MCF 10A (cell line): Measurements from ENCODE around the gene ECE1. TPM values are rescaled to one million over a fixed set of nuclear protein-coding genes. Genes with fewer than 3 reads are reported as not detected.

Source experiments
- BruUV-seq: library from RNA; stranded (reverse); fragments of 400-500 nt; replicated peaks from 2 replicates; lab custom pipeline; 2021; lab: Mats Ljungman, UMichigan
- CTCF ChIA-PET: fragments of 300-600 bp; sonication (Branson Sonifier 250); formaldehyde crosslinking; extraction: SDS; loops from one replicate; lab custom pipeline; 2021; ENCODE audit warnings: antibody characterized with exemption, inconsistent platforms; lab: Yijun Ruan, JAX
- POLR2A ChIA-PET: fragments of 300-600, 350-650 bp; sonication (Branson Sonifier 250); formaldehyde crosslinking; extraction: SDS; loops from one replicate; lab custom pipeline; 2020; ENCODE audit warnings: antibody characterized with exemption, inconsistent platforms; lab: Yijun Ruan, JAX
- DNase-seq: peaks from one replicate; pipeline ENCODE4 v3.0.0-alpha.2; 2018; ENCODE audit not compliant: unreplicated experiment
- H3K27ac Mint-ChIP-seq: one replicate; pipeline ENCODE4 v1.8.0; 2022; ENCODE audit warnings: mild to moderate bottlenecking, low read depth, mixed read lengths; ENCODE audit not compliant: unreplicated experiment
- H3K27me3 Mint-ChIP-seq: one replicate; pipeline ENCODE4 v1.8.0; 2022; ENCODE audit warnings: mixed read lengths; ENCODE audit not compliant: insufficient read depth, unreplicated experiment
- H3K36me3 Mint-ChIP-seq: one replicate; pipeline ENCODE4 v1.8.0; 2022; ENCODE audit warnings: mild to moderate bottlenecking, moderate library complexity, mixed read lengths; ENCODE audit not compliant: insufficient read depth, unreplicated experiment
- H3K4me1 Mint-ChIP-seq: one replicate; pipeline ENCODE4 v1.8.0; 2022; ENCODE audit warnings: mixed read lengths; ENCODE audit not compliant: insufficient read depth, unreplicated experiment
- H3K4me3 Mint-ChIP-seq: one replicate; pipeline ENCODE4 v1.8.0; 2022; ENCODE audit warnings: mild to moderate bottlenecking, moderate library complexity, mixed read lengths; ENCODE audit not compliant: unreplicated experiment
- H3K9me3 Mint-ChIP-seq: one replicate; pipeline ENCODE4 v1.8.0; 2022; ENCODE audit warnings: mixed read lengths; ENCODE audit not compliant: unreplicated experiment
- intact Hi-C: fragments of 100-400 bp; cut with micrococcal nuclease; formaldehyde crosslinking; loops from 2 replicates; pipeline ENCODE4 v1.14.1; 2022
- total RNA-seq: library from RNA; stranded (reverse); gene quantifications from 2 replicates; pipeline ENCODE4 v1.2.3, GENCODE V29; 2022
- TF ChIP-seq, protein P1 (sequence below): fragments of 200-600 bp; IDR thresholded peaks from one replicate; pipeline ENCODE4 v1.8.0; 2022; ENCODE audit warnings: antibody characterized with exemption, mild to moderate bottlenecking; ENCODE audit not compliant: unreplicated experiment

The ECE1 gene
- total RNA-seq, 1 experiment from 2014 or later: 40.0 TPM

GRCh38 chr1:21323091-21323490 is 32.8 kb upstream of the ECE1 start:
- Mint-ChIP-seq H3K4me3 (no peak overlapping the region), H3K4me1 (peaks cover 47% of the 10 kb centered on the region), H3K36me3 (no peaks in the 10 kb centered on the region), H3K9me3 (no peaks in the 10 kb centered on the region), H3K27me3 (no peaks in the 10 kb centered on the region), H3K27ac (peak overlapping the region; percentile 90)
- CTCF ChIA-PET: interaction anchor here (1.2 to 4.8 kb wide), 4 partner anchors 8 to 68 kb away, joined by 4 to 23 read pairs (median 6); no protein-coding TSS in a partner anchor
- peak; percentile 38 for DNase-seq
- intact Hi-C loops: no loop called here
- TF ChIP-seq, protein P1, sequence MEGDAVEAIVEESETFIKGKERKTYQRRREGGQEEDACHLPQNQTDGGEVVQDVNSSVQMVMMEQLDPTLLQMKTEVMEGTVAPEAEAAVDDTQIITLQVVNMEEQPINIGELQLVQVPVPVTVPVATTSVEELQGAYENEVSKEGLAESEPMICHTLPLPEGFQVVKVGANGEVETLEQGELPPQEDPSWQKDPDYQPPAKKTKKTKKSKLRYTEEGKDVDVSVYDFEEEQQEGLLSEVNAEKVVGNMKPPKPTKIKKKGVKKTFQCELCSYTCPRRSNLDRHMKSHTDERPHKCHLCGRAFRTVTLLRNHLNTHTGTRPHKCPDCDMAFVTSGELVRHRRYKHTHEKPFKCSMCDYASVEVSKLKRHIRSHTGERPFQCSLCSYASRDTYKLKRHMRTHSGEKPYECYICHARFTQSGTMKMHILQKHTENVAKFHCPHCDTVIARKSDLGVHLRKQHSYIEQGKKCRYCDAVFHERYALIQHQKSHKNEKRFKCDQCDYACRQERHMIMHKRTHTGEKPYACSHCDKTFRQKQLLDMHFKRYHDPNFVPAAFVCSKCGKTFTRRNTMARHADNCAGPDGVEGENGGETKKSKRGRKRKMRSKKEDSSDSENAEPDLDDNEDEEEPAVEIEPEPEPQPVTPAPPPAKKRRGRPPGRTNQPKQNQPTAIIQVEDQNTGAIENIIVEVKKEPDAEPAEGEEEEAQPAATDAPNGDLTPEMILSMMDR: no peak
- BruUV-seq: no TSS peak
- POLR2A ChIA-PET: interaction anchor here (0.7 to 2.3 kb wide), 5 partner anchors 9 to 558 kb away, joined by 3 to 33 read pairs (median 3); no protein-coding TSS in a partner anchor

- Mint-ChIP-seq H3K4me3 (no peak overlapping the region), H3K27ac (peak overlapping the region; percentile 90), H3K36me3 (no peaks in the 10 kb centered on the region), H3K4me1 (peaks cover 44% of the 10 kb centered on the region), H3K9me3 (no peaks in the 10 kb centered on the region), H3K27me3 (no peaks in the 10 kb centered on the region)
- CTCF ChIA-PET: interaction anchor here (1.2 to 4.8 kb wide), 3 partner anchors 12 to 68 kb away, joined by 4 to 23 read pairs (median 4); no protein-coding TSS in a partner anchor
- TF ChIP-seq, protein P1: no peak
- no peak for DNase-seq
- POLR2A ChIA-PET: interaction anchor here (0.7 to 1.2 kb wide), 3 partner anchors 20 to 558 kb away, joined by 3 read pairs; no protein-coding TSS in a partner anchor
- BruUV-seq: no TSS peak
- intact Hi-C loops: no loop called here
These were observed 32.4 kb upstream of the ECE1 start for GRCh38 chr1:21322681-21323016.

- TF ChIP-seq, protein P1: no peak
- peaks cover 40% of the 10 kb centered on the region for H3K4me1 Mint-ChIP-seq
- H3K27me3 Mint-ChIP-seq: no peaks in the 10 kb centered on the region
- H3K27ac Mint-ChIP-seq: peak overlapping the region; percentile 90
- ChIA-PET CTCF (interaction anchor here (1.2 to 4.8 kb wide), 2 partner anchors 13 to 67 kb away, joined by 4 to 23 read pairs; no protein-coding TSS in a partner anchor), POLR2A (interaction anchor here (0.7 to 1.2 kb wide), 3 partner anchors 19 to 51 kb away, joined by 3 read pairs; no protein-coding TSS in a partner anchor)
- no TSS peak for BruUV-seq
- H3K4me3 Mint-ChIP-seq: no peak overlapping the region
- H3K9me3 Mint-ChIP-seq: no peaks in the 10 kb centered on the region
- no peak for DNase-seq
- intact Hi-C loops: no loop called here
- H3K36me3 Mint-ChIP-seq: no peaks in the 10 kb centered on the region
These were observed 31.9 kb upstream of the ECE1 start for GRCh38 chr1:21321963-21322680.

GRCh38 chr1:21320410-21321108 is 30.3 kb upstream of the ECE1 start:
- Mint-ChIP-seq H3K36me3 (no peaks in the 10 kb centered on the region), H3K9me3 (no peaks in the 10 kb centered on the region), H3K27me3 (no peaks in the 10 kb centered on the region), H3K4me1 (peaks cover 38% of the 10 kb centered on the region), H3K27ac (no peak overlapping the region), H3K4me3 (no peak overlapping the region)
- ChIA-PET CTCF (interaction anchor here (0.6 to 1.4 kb wide), 4 partner anchors 18 to 193 kb away, joined by 3 to 6 read pairs (median 4); no protein-coding TSS in a partner anchor), POLR2A (interaction anchor here (1.0 kb wide), 1 partner anchor 15 kb away, joined by 4 read pairs; no protein-coding TSS in a partner anchor)
- no TSS peak for BruUV-seq
- TF ChIP-seq, protein P1: no peak
- no peak for DNase-seq
- intact Hi-C loops: no loop called here
